H9 (cell line): ENCODE measurements around the gene ZNHIT2. TPM values are rescaled to one million over a fixed set of nuclear protein-coding genes. Genes with fewer than 3 reads are reported as not detected.

Experiments used
- DNase-seq: peaks from one replicate; pipeline ENCODE4 v3.0.0-alpha.2; 2017
- H2AFZ ChIP-seq: one replicate; pipeline ENCODE4 v1.6.1; 2013; ENCODE audit warnings: mild to moderate bottlenecking, low read length, control low read depth, moderate library complexity
- H2AK5ac ChIP-seq: 2 replicates; pipeline ENCODE4 v1.6.1; 2013; ENCODE audit warnings: low read length, control low read depth, mixed read lengths; ENCODE audit not compliant: insufficient read length
- H2BK120ac ChIP-seq: one replicate; pipeline ENCODE4 v1.6.1; 2013; ENCODE audit warnings: low read depth, mild to moderate bottlenecking, low read length, control low read depth, inconsistent platforms; ENCODE audit not compliant: poor library complexity, severe bottlenecking
- H2BK12ac ChIP-seq: 2 replicates; pipeline ENCODE4 v1.6.1; 2013; ENCODE audit warnings: low read length, control low read depth, mixed read lengths, low read depth; ENCODE audit not compliant: insufficient read length
- H2BK15ac ChIP-seq: 2 replicates; pipeline ENCODE4 v1.6.1; 2013; ENCODE audit warnings: low read depth, low read length, control low read depth
- H2BK20ac ChIP-seq: one replicate; pipeline ENCODE4 v1.6.1; 2013; ENCODE audit warnings: low read depth, mild to moderate bottlenecking, low read length, control low read depth, inconsistent platforms; ENCODE audit not compliant: poor library complexity, severe bottlenecking
- H2BK5ac ChIP-seq: 2 replicates; pipeline ENCODE4 v1.6.1; 2013; ENCODE audit warnings: low read length, control low read depth, mixed read lengths; ENCODE audit not compliant: insufficient read length
- H3K14ac ChIP-seq: 2 replicates; pipeline ENCODE4 v1.6.1; 2013; ENCODE audit warnings: low read length, control low read depth; ENCODE audit not compliant: insufficient read depth
- H3K18ac ChIP-seq: 2 replicates; pipeline ENCODE4 v1.6.1; 2013; ENCODE audit warnings: low read depth, mild to moderate bottlenecking, mixed read lengths, low read length, control low read depth; ENCODE audit not compliant: insufficient read length
- H3K23ac ChIP-seq: 2 replicates; pipeline ENCODE4 v1.6.1; 2013; ENCODE audit warnings: low read length, control low read depth, mixed read lengths, low read depth; ENCODE audit not compliant: insufficient read length
- H3K23me2 ChIP-seq: 2 replicates; pipeline ENCODE4 v1.6.1; 2013; ENCODE audit warnings: low read depth, mild to moderate bottlenecking, mixed read lengths, low read length, control low read depth; ENCODE audit not compliant: insufficient read length, poor library complexity, severe bottlenecking
- H3K27ac ChIP-seq: 2 replicates; pipeline ENCODE4 v1.5.1; 2013; ENCODE audit warnings: low read length, control low read depth, mixed read lengths, low read depth; ENCODE audit not compliant: insufficient read length
- H3K27me3 ChIP-seq: 2 replicates; pipeline ENCODE4 v1.6.1; 2013; ENCODE audit warnings: low read length, control low read depth, inconsistent platforms; ENCODE audit not compliant: insufficient read depth
- H3K4ac ChIP-seq: 2 replicates; pipeline ENCODE4 v1.6.1; 2013; ENCODE audit warnings: low read depth, mild to moderate bottlenecking, control low read depth, inconsistent platforms, low read length, moderate library complexity
- H3K4me1 ChIP-seq: 2 replicates; pipeline ENCODE4 v1.6.1; 2013; ENCODE audit warnings: low read length, control low read depth, inconsistent platforms; ENCODE audit not compliant: insufficient read depth
- H3K4me2 ChIP-seq: 2 replicates; pipeline ENCODE4 v1.6.1; 2013; ENCODE audit warnings: low read length, control low read depth, mixed read lengths; ENCODE audit not compliant: insufficient read length, insufficient read depth
- H3K56ac ChIP-seq: 2 replicates; pipeline ENCODE4 v1.6.1; 2013; ENCODE audit warnings: low read depth, mild to moderate bottlenecking, mixed read lengths, low read length, control low read depth; ENCODE audit not compliant: insufficient read length
- H3K79me1 ChIP-seq: 2 replicates; pipeline ENCODE4 v1.6.1; 2013; ENCODE audit warnings: low read depth, mild to moderate bottlenecking, moderate library complexity, low read length, control low read depth, inconsistent platforms; ENCODE audit not compliant: insufficient read depth, poor library complexity, severe bottlenecking
- H3K79me2 ChIP-seq: 2 replicates; pipeline ENCODE4 v1.6.1; 2013; ENCODE audit warnings: low read length, control low read depth, inconsistent platforms; ENCODE audit not compliant: insufficient read depth
- H3K9ac ChIP-seq: 2 replicates; pipeline ENCODE4 v1.6.1; 2013; ENCODE audit warnings: low read length, control low read depth, mixed read lengths; ENCODE audit not compliant: insufficient read length; ENCODE audit errors: extremely low read depth
- H3K9me3 ChIP-seq: one replicate; pipeline ENCODE4 v1.6.1; 2013; ENCODE audit warnings: low read depth, low read length, inconsistent platforms; ENCODE audit not compliant: control insufficient read depth
- H3T11ph ChIP-seq: one replicate; pipeline ENCODE4 v1.6.1; 2013; ENCODE audit warnings: mild to moderate bottlenecking, low read length, control low read depth, inconsistent platforms
- H4K20me1 ChIP-seq: one replicate; pipeline ENCODE4 v1.6.1; 2013; ENCODE audit not compliant: control insufficient read depth, insufficient read length, insufficient read depth
- H4K5ac ChIP-seq: 2 replicates; pipeline ENCODE4 v1.6.1; 2013; ENCODE audit warnings: low read depth, mild to moderate bottlenecking, mixed read lengths, low read length, control low read depth; ENCODE audit not compliant: insufficient read length
- H4K8ac ChIP-seq: replicated peaks from 2 replicates; pipeline ENCODE4 v1.6.1; 2013; ENCODE audit warnings: low read length, control low read depth, mixed read lengths, low read depth; ENCODE audit not compliant: insufficient read length
- H4K91ac ChIP-seq: 2 replicates; pipeline ENCODE4 v1.6.1; 2013; ENCODE audit warnings: low read depth, mild to moderate bottlenecking, moderate library complexity, mixed read lengths, low read length, control low read depth; ENCODE audit not compliant: insufficient read length
- H3K27ac Mint-ChIP-seq, 3 experiments: 2 replicates in 2 of 3; 3 replicates in 1 of 3; pipeline ENCODE4 v1.8.0; 2020 to 2021; ENCODE audit warnings: mixed read lengths in 3 of 3, mild to moderate bottlenecking in 1 of 3, moderate library complexity in 1 of 3
- H3K27me3 Mint-ChIP-seq: 2 replicates; pipeline ENCODE4 v1.8.0; 2021; ENCODE audit warnings: low read depth, mild to moderate bottlenecking, moderate library complexity, mixed read lengths
- H3K36me3 Mint-ChIP-seq, 3 experiments: 2 replicates in 2 of 3; 3 replicates in 1 of 3; pipeline ENCODE4 v1.8.0; 2020 to 2021; ENCODE audit warnings: low read depth in 3 of 3, mixed read lengths in 3 of 3; ENCODE audit not compliant: insufficient read depth in 1 of 3
- H3K4me1 Mint-ChIP-seq, 2 experiments: 2 replicates each; pipeline ENCODE4 v1.8.0; 2020; ENCODE audit warnings: mixed read lengths in 2 of 2
- H3K4me3 Mint-ChIP-seq, 2 experiments: 2 replicates in 1 of 2; 3 replicates in 1 of 2; pipeline ENCODE4 v1.8.0; 2020 to 2021; ENCODE audit warnings: mild to moderate bottlenecking in 2 of 2, mixed read lengths in 2 of 2, moderate library complexity in 1 of 2
- H3K9me3 Mint-ChIP-seq, 2 experiments: 2 replicates in 1 of 2; 3 replicates in 1 of 2; pipeline ENCODE4 v1.8.0; 2020; ENCODE audit warnings: mild to moderate bottlenecking in 2 of 2, mixed read lengths in 2 of 2, moderate library complexity in 1 of 2
- whole genome bisulfite sequencing: extraction: QIAGEN DNeasy Blood & Tissue Kit; methylation state at CpG from one replicate; pipeline ENCODE4 v1.1.7; 2013; ENCODE audit warnings: missing lambda C conversion rate, low lambda C conversion rate, mixed read lengths; ENCODE audit not compliant: insufficient read length; ENCODE audit errors: extremely low coverage; 5-methylcytosine and 5-hydroxymethylcytosine counted together
- total RNA-seq: library from RNA; stranded (reverse); gene quantifications from 2 replicates; pipeline ENCODE4 v1.2.1, GENCODE V29; 2021
- TF ChIP-seq, protein P1 (sequence below): fragments of 200-600 bp; sonication (generic); conservative IDR thresholded peaks from 3 replicates; pipeline ENCODE4 v1.8.0; 2021; ENCODE audit warnings: antibody characterized with exemption, mild to moderate bottlenecking

ZNHIT2 gene
- total RNA-seq, 1 experiment from 2014 or later = 18.3 TPM

GRCh38 chr11:65107078-65107477, 10.4 kb downstream of the ZNHIT2 start:
- Histone ChIP-seq H3K56ac (no peak overlapping the region), H3K18ac (no peak overlapping the region), H2BK20ac (no peak overlapping the region), H3K4me1 (no peaks in the 10 kb centered on the region), H3K14ac (no peak overlapping the region), H4K8ac (no peak overlapping the region), H3K27me3 (no peaks in the 10 kb centered on the region), H3K79me1 (no peaks in the 10 kb centered on the region), H2BK5ac (no peak overlapping the region), H3K27ac (no peak overlapping the region), H3K79me2 (no peaks in the 10 kb centered on the region), H2BK12ac (no peak overlapping the region), H4K20me1 (no peaks in the 10 kb centered on the region), H4K5ac (no peak overlapping the region), H3K9ac (no peak overlapping the region), H3K23ac (no peak overlapping the region), H2AK5ac (no peak overlapping the region), H2AFZ (no peak overlapping the region), H3K23me2 (peaks cover 4% of the 10 kb centered on the region), H3K9me3 (no peaks in the 10 kb centered on the region), H4K91ac (no peak overlapping the region), H3T11ph (no peak overlapping the region), H3K4me2 (no peak overlapping the region), H2BK15ac (no peak overlapping the region), H3K4ac (no peak overlapping the region), H2BK120ac (no peak overlapping the region)
- no peak for DNase-seq
- no peak overlapping the region for H3K27ac Mint-ChIP-seq
- TF ChIP-seq, protein P1, sequence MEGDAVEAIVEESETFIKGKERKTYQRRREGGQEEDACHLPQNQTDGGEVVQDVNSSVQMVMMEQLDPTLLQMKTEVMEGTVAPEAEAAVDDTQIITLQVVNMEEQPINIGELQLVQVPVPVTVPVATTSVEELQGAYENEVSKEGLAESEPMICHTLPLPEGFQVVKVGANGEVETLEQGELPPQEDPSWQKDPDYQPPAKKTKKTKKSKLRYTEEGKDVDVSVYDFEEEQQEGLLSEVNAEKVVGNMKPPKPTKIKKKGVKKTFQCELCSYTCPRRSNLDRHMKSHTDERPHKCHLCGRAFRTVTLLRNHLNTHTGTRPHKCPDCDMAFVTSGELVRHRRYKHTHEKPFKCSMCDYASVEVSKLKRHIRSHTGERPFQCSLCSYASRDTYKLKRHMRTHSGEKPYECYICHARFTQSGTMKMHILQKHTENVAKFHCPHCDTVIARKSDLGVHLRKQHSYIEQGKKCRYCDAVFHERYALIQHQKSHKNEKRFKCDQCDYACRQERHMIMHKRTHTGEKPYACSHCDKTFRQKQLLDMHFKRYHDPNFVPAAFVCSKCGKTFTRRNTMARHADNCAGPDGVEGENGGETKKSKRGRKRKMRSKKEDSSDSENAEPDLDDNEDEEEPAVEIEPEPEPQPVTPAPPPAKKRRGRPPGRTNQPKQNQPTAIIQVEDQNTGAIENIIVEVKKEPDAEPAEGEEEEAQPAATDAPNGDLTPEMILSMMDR = no peak
- peaks cover 7 to 11% of the 10 kb centered on the region in 2 experiments for H3K4me1 Mint-ChIP-seq
- peaks cover 0 to 12% (median 5%) of the 10 kb centered on the region in 3 experiments; a peak in 5 of 7 replicates for H3K36me3 Mint-ChIP-seq
- no CpG with 5 or more reads among the region's 15 CpGs for WGBS
- H3K9me3 Mint-ChIP-seq = no peaks in the 10 kb centered on the region
- no peak overlapping the region for H3K4me3 Mint-ChIP-seq
- no peaks in the 10 kb centered on the region for H3K27me3 Mint-ChIP-seq
